Nephron (organoid): Measurements from ENCODE around the gene PPP1R14B.

Source experiments
- H3K27ac Mint-ChIP-seq, 3 experiments: 2 replicates each; pipeline ENCODE4 v1.8.0; 2020; ENCODE audit warnings: mixed read lengths in 3 of 3, mild to moderate bottlenecking in 2 of 3, moderate library complexity in 1 of 3
- H3K27me3 Mint-ChIP-seq: 2 replicates; pipeline ENCODE4 v1.8.0; 2021; ENCODE audit warnings: low read depth, mild to moderate bottlenecking, moderate library complexity, mixed read lengths
- H3K36me3 Mint-ChIP-seq: 2 replicates; pipeline ENCODE4 v1.8.0; 2020; ENCODE audit warnings: low read depth, mixed read lengths
- H3K4me1 Mint-ChIP-seq: 2 replicates; pipeline ENCODE4 v1.8.0; 2020; ENCODE audit warnings: mixed read lengths
- H3K4me3 Mint-ChIP-seq, 3 experiments: 2 replicates each; pipeline ENCODE4 v1.8.0; 2020; ENCODE audit warnings: mild to moderate bottlenecking in 3 of 3, mixed read lengths in 3 of 3, moderate library complexity in 2 of 3
- H3K9me3 Mint-ChIP-seq: 2 replicates; pipeline ENCODE4 v1.8.0; 2020; ENCODE audit warnings: mixed read lengths
- TF ChIP-seq, protein P1 (sequence below), 3 experiments: fragments of 200-600 bp; sonication (generic); IDR thresholded peaks; one replicate each; pipeline ENCODE4 v1.5.0; 2021; ENCODE audit warnings: antibody characterized with exemption in 3 of 3; ENCODE audit not compliant: unreplicated experiment in 3 of 3

Gene PPP1R14B

DNA sequence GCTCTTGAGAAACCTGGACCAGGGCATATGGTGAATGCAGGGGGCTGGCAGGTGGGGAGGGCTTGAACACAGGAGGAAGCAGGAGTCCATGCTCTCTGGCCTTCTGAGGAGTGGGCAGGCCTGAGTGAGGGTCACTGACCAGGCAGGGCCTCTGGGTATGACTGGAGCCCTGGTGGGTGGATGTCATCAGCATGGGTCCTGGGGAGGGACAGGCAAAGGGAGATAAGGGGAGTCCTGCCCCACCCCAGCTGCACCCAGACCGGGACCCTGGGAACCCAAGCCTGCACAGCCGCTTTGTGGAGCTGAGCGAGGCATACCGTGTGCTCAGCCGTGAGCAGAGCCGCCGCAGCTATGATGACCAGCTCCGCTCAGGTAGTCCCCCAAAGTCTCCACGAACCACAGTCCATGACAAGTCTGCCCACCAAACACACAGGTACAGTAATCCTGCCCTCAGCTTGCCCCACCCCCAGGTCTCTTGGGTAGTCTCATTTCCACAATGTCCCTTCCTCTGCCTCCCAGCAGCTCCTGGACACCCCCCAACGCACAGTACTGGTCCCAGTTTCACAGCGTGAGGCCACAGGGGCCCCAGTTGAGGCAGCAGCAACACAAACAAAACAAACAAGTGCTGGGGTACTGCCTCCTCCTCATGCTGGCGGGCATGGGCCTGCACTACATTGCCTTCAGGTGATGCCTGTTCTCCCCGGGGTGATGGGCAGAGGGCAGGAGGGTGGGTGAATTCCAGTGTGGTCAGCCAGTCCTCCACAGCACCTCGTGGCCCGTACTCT, 14.4 kb downstream of the PPP1R14B start:
- Mint-ChIP-seq H3K27me3 (peaks cover 4% of the 10 kb centered on the region), H3K4me3 (peak overlapping the region; percentile 84 to 92 (median 89)), H3K27ac (peak overlapping the region; percentile 37 to 69 (median 53)), H3K36me3 (no peaks in the 10 kb centered on the region), H3K4me1 (peaks cover 37% of the 10 kb centered on the region), H3K9me3 (no peaks in the 10 kb centered on the region)
- TF ChIP-seq, protein P1, sequence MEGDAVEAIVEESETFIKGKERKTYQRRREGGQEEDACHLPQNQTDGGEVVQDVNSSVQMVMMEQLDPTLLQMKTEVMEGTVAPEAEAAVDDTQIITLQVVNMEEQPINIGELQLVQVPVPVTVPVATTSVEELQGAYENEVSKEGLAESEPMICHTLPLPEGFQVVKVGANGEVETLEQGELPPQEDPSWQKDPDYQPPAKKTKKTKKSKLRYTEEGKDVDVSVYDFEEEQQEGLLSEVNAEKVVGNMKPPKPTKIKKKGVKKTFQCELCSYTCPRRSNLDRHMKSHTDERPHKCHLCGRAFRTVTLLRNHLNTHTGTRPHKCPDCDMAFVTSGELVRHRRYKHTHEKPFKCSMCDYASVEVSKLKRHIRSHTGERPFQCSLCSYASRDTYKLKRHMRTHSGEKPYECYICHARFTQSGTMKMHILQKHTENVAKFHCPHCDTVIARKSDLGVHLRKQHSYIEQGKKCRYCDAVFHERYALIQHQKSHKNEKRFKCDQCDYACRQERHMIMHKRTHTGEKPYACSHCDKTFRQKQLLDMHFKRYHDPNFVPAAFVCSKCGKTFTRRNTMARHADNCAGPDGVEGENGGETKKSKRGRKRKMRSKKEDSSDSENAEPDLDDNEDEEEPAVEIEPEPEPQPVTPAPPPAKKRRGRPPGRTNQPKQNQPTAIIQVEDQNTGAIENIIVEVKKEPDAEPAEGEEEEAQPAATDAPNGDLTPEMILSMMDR (IDR thresholded peaks at IDR 0.05; ENCODE audit: unreplicated experiment in 3 of 3), result no peak

DNA sequence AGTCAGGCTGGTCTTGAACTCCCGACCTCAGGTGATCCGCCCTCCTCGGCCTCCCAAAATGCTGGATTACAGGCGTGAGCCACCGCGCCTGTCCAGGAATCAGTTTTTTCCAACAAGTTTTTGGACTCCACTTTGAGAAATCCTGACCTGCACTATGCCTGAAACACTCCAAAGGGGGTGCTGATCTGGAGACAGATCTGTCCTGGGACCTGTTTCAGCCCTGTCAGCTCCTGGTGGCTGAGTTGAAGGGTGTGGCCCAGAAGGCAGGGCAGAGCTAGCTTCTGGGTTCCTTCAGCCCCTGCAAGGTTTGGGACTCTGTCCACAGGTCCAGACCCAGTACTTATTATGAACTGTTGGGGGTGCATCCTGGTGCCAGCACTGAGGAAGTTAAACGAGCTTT, 15.2 kb downstream of the PPP1R14B start:
- H3K4me1 Mint-ChIP-seq, result peaks cover 36% of the 10 kb centered on the region
- H3K9me3 Mint-ChIP-seq, result no peaks in the 10 kb centered on the region
- H3K4me3 Mint-ChIP-seq, result peak overlapping the region; percentile 84 to 92 (median 89)
- no peaks in the 10 kb centered on the region for H3K36me3 Mint-ChIP-seq
- TF ChIP-seq, protein P1 (IDR thresholded peaks at IDR 0.05; ENCODE audit: unreplicated experiment in 3 of 3), result no peak
- H3K27ac Mint-ChIP-seq, result peak overlapping the region; percentile 29 to 53 (median 32)
- H3K27me3 Mint-ChIP-seq, result peaks cover 4% of the 10 kb centered on the region

DNA sequence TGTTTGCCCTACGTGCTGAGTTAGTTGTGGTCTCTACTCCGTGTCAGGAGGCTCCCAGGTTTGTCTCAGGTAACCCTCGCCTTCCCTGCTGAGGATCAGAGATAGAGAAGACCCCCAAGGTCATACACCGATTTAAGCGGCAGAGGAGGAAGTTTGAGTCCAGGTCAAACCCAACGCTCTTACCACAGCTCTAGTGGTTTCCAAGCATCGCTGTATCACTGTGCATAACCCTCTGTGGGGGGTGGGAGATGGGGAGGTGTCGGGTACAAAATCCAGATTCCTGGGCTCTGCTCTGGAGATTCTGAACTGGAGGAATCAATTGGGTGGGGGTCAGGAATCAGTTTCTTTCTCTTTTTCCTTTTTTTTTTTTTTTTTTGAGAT, 15.8 kb downstream of the PPP1R14B start:
- Mint-ChIP-seq H3K36me3 (no peaks in the 10 kb centered on the region), H3K4me1 (peaks cover 36% of the 10 kb centered on the region), H3K4me3 (peak overlapping the region; percentile 84 to 92 (median 89)), H3K27me3 (peaks cover 4% of the 10 kb centered on the region), H3K9me3 (no peaks in the 10 kb centered on the region), H3K27ac (peak overlapping the region; percentile 62 to 92 (median 89))
- TF ChIP-seq, protein P1 (IDR thresholded peaks at IDR 0.05; ENCODE audit: unreplicated experiment in 3 of 3), result no peak

DNA sequence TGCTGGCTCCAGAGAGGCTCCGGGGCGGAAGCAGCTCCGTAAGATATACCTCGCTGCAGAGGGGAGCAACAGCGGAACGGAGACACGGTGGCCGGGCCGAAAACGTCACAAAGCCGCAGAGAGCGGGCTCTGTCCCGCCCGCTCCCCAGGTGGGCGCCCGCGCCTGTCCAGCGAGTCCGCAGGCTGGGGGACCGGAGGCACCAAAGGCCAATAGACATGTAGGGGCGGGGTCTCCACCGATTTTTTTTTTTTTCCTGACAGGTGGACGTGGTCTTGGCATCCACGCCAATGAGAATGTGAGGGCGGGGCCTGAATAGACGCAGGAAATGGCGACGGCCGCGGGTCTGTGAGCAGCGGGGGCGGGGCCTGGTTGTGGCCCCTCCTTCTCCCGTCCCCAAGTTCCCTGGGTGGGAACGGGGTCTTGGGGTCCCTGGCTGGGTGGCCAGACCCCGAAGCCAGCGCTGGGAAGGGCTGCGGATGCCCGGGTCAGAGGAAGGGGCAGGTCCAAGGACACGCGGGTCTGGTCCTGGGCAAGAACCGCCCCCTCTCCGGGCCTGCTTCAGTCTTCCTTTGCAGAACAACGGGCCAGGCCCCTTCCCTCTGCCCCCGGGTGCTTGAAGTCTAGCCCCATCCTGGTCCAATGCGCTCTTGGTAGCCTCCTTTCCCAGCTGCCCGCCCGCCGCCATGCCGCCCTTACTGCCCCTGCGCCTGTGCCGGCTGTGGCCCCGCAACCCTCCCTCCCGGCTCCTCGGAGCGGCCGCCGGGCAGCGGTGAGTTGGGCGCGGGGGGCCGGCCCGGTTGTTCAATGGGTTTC, 16.4 kb downstream of the PPP1R14B start, which contains the start of gene DNAJC4:
Gene DNAJC4, plus strand, starts transcription at position 378 of the 814 bp plus-strand sequence. Its CDS starts 307 bp downstream, at position 685.
- no peaks in the 10 kb centered on the region for H3K9me3 Mint-ChIP-seq
- H3K4me1 Mint-ChIP-seq, result peaks cover 34% of the 10 kb centered on the region
- peaks cover 4% of the 10 kb centered on the region for H3K27me3 Mint-ChIP-seq
- H3K4me3 Mint-ChIP-seq, result peak within 1 kb of the TSS; percentile 84 to 92 (median 89)
- H3K27ac Mint-ChIP-seq, result peak within 1 kb of the TSS; percentile 62 to 92 (median 89)
- TF ChIP-seq, protein P1 (IDR thresholded peaks at IDR 0.05; ENCODE audit: unreplicated experiment in 3 of 3), result no peak
- H3K36me3 Mint-ChIP-seq, result no peaks in the 10 kb centered on the region

DNA sequence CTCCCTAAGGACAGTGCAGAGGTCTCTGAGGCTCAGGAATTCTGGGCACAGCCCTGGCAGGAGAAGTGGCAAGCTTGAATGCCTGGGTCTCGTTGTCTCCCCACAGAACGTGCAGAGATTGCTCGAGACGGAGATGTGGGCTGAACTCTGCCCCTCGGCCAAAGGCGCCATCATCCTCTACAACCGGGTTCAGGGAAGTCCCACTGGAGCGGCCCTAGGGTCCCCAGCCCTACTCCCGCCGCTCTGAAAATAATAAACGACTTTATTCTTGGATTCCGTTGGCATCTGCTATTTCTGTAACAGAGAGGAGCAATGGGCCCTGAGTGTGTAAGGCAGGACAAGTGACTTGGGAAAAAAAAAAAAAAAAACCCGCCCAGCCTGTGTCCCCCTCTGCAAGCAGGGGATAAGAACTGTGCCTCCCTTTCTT, 17.0 kb downstream of the PPP1R14B start:
- H3K4me1 Mint-ChIP-seq, result peaks cover 36% of the 10 kb centered on the region
- H3K36me3 Mint-ChIP-seq, result no peaks in the 10 kb centered on the region
- peak overlapping the region; percentile 62 to 92 (median 89) for H3K27ac Mint-ChIP-seq
- peaks cover 4% of the 10 kb centered on the region for H3K27me3 Mint-ChIP-seq
- peak overlapping the region; percentile 84 to 92 (median 89) for H3K4me3 Mint-ChIP-seq
- TF ChIP-seq, protein P1 (IDR thresholded peaks at IDR 0.05; ENCODE audit: unreplicated experiment in 3 of 3), result no peak
- H3K9me3 Mint-ChIP-seq, result no peaks in the 10 kb centered on the region
